Astrocyte of the cerebellum (primary cell): Measurements from ENCODE around the gene IGSF9.

Experiments
- DNase-seq: peaks from one replicate; pipeline ENCODE4 v3.0.0-alpha.2; 2011; ENCODE audit warnings: low read depth
- H3K4me3 ChIP-seq: 2 replicates; pipeline ENCODE4 v1.5.1; 2011; ENCODE audit warnings: mild to moderate bottlenecking, low read depth, low read length, moderate library complexity
- in situ Hi-C: cut with HindIII; loops from 2 replicates; pipeline ENCODE4 v1.10.0; 2017; ENCODE audit warnings: low sequenced_read_pairs
- TF ChIP-seq, protein P1 (sequence below): IDR thresholded peaks from 2 replicates; pipeline ENCODE4 v1.5.1; 2012; ENCODE audit warnings: low read length, low read depth, moderate library complexity, mild to moderate bottlenecking; ENCODE audit errors: missing control alignments

IGSF9 gene

DNA sequence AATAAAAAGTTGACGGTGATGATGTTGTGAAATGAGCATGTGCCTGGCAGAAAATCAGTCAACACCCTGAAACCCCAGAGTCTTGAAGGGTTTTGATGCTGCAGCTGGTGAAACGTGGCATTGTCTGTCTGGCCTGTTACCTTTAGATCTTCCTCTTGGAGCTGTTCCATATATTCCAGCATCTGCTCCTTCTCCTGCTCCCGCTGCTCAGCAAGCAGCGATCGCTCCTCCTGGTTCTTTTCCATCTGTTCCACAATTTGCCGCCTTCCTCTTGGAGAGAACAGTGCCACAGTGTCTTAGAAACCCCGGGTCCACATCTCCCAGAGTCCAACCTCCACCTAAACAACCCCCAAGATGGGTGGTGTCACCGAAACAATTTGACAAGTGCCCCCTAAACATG is 61.1 kb downstream of the IGSF9 start:
- TF ChIP-seq, protein P1, sequence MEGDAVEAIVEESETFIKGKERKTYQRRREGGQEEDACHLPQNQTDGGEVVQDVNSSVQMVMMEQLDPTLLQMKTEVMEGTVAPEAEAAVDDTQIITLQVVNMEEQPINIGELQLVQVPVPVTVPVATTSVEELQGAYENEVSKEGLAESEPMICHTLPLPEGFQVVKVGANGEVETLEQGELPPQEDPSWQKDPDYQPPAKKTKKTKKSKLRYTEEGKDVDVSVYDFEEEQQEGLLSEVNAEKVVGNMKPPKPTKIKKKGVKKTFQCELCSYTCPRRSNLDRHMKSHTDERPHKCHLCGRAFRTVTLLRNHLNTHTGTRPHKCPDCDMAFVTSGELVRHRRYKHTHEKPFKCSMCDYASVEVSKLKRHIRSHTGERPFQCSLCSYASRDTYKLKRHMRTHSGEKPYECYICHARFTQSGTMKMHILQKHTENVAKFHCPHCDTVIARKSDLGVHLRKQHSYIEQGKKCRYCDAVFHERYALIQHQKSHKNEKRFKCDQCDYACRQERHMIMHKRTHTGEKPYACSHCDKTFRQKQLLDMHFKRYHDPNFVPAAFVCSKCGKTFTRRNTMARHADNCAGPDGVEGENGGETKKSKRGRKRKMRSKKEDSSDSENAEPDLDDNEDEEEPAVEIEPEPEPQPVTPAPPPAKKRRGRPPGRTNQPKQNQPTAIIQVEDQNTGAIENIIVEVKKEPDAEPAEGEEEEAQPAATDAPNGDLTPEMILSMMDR, result no peak
- in situ Hi-C loops, result no loop called here
- H3K4me3 ChIP-seq, result no peak overlapping the region
- DNase-seq, result no peak

DNA sequence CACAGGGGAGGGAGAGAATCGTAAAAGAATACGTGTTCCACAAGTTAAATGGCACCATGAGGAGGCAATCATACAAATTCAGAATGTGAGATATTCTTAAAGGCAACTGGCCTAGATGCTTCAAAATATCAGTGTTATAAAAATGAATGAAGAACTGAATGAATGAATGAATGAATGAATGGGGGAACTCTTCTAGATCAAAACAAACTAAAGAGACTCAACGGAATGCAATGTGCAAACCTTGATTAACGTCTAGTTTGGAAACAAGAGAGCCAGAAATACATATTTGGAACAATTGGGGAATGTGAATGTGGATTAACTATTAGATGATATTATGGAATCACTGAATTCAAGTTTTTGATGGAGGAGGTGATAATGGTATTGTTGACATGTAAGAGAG is 62.3 kb downstream of the IGSF9 start:
- in situ Hi-C loops, result no loop called here
- H3K4me3 ChIP-seq, result no peak overlapping the region
- TF ChIP-seq, protein P1, result no peak
- no peak for DNase-seq

DNA sequence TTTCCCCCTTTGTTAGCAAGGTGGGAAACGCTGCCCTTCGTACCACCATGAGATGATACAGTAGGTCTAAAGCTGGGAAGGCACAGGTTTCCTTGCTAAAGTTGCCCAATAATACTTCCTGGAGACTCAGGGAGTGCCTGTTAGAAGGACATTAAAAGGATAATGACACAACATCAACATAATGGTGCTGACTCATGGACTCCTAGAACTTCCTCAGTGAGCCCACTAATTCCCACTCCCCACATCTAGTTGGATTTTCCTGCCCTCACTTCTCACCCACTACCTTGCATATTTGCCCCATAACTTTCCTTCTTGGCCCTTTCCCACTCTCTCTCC is 62.9 kb downstream of the IGSF9 start:
- in situ Hi-C loops, result no loop called here
- H3K4me3 ChIP-seq, result no peak overlapping the region
- TF ChIP-seq, protein P1, result no peak
- no peak for DNase-seq

DNA sequence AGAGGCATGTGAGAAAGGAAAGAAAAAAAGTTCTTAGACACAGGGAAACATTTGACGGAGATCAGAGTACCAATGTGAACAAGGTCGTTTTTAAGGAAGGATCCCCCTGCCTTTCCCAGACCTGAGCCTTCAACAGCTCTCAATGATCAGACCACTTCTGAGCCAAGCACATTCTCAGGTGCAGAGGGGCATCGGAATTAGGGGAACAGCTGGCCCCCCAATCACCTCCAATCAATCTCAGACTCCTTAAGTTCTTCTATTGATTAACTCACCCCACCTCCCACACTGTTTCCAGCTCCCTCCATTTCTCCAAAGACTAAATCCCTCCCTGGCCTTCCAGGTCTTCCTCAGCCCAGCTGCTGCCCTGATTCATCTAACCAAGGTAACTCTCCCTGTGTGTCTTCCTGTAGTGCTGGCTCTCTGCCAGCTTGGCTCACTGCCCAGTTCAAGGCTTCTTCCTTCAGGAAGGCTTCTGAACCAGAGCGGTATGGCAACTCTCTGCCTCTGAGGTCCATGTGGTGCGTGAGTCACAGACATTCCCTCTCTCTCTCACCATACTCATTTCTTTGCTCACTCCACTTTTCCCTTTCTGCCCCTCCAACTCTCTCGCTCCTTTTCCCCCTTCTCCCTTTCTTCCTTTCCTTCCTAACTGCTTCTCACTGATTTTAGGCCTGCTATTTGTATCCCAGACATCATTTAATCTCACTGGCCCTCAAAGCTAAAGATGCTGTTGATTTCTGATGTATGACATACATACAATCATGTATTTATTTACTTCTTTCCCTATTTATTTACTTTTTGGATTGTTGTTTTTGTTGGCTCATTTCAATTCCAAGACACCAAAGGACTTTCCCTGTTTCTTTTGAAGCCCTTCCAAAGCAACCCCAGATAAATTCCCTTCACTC is 63.5 kb downstream of the IGSF9 start:
- no peak overlapping the region for H3K4me3 ChIP-seq
- TF ChIP-seq, protein P1, result no peak
- in situ Hi-C loops, result no loop called here
- DNase-seq, result peak; percentile 95

DNA sequence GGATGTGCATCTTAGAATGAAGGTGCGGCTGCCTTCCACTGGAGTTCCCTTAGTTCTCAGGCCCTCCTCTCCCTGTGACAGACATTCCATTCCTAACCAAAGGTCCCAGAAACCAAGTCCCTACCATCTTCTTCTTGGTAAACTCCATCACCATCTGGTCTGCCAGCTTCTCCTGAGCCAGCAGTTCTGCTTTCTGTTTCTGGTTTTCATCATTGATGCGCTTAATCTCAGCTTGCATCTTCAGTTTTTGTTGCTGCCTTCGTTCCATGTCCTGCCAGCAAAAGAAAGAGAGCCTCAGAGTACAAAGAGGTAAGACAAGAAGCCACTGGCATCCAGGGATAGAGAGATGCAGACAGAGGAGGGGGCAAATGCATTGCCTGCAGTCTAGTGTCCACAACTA is 65.0 kb downstream of the IGSF9 start:
- in situ Hi-C loops, result no loop called here
- no peak for DNase-seq
- H3K4me3 ChIP-seq, result no peak overlapping the region
- TF ChIP-seq, protein P1, result no peak

DNA sequence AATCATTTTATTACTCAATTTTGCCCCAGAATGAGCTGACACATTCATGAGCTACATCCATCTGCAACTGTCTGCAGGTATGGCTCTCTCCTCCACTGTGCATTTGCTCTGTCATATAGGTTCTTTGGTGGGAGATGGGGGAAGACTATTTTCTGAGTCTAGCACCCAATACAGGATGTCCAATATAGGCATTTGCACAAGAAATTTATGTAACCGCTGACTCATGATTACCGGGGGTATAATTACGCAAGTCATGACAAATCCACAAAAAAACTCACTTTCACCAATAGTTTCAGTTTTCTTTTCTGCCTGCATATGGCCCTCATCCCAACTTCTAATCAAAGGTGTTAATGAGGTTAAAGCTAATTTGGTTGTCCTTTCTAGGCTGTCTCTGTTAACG is 65.4 kb downstream of the IGSF9 start:
- TF ChIP-seq, protein P1, result no peak
- H3K4me3 ChIP-seq, result no peak overlapping the region
- in situ Hi-C loops, result no loop called here
- no peak for DNase-seq
